ENCODE results near the gene IRAG1. TPM values are rescaled to one million over a fixed set of nuclear protein-coding genes. Genes with fewer than 3 reads are reported as not detected.

Gene IRAG1
- polyA plus RNA-seq, 1 donor from 2014 or later: 0.14 TPM

- Histone ChIP-seq H3K27me3 (ENCODE audit: insufficient read depth, low read depth, low read length) (no peaks in the 10 kb centered on the region), H3K36me3 (ENCODE audit: insufficient read depth, low read length) (no peaks in the 10 kb centered on the region), H3K9ac (ENCODE audit: low read length) (no peak overlapping the region), H3K79me2 (replicated peaks; ENCODE audit: insufficient read depth, low read length) (no peaks in the 10 kb centered on the region), H3K27ac (ENCODE audit: low read length) (no peak overlapping the region), H3F3A (ENCODE audit: insufficient read depth, low read length, poor library complexity, severe bottlenecking) (no peaks in the 10 kb centered on the region), H3K9me2 (ENCODE audit: insufficient read depth, low read length) (no peaks in the 10 kb centered on the region), H3K4me3 (ENCODE audit: low read length) (no peak overlapping the region), H4K20me1 (ENCODE audit: insufficient read depth) (no peaks in the 10 kb centered on the region), H2AFZ (ENCODE audit: low read depth, low read length) (no peak overlapping the region), H3K9me3 (ENCODE audit: low read length) (no peaks in the 10 kb centered on the region), H3K4me2 (ENCODE audit: low read length) (no peak overlapping the region)
- TF ChIP-seq, protein P1, sequence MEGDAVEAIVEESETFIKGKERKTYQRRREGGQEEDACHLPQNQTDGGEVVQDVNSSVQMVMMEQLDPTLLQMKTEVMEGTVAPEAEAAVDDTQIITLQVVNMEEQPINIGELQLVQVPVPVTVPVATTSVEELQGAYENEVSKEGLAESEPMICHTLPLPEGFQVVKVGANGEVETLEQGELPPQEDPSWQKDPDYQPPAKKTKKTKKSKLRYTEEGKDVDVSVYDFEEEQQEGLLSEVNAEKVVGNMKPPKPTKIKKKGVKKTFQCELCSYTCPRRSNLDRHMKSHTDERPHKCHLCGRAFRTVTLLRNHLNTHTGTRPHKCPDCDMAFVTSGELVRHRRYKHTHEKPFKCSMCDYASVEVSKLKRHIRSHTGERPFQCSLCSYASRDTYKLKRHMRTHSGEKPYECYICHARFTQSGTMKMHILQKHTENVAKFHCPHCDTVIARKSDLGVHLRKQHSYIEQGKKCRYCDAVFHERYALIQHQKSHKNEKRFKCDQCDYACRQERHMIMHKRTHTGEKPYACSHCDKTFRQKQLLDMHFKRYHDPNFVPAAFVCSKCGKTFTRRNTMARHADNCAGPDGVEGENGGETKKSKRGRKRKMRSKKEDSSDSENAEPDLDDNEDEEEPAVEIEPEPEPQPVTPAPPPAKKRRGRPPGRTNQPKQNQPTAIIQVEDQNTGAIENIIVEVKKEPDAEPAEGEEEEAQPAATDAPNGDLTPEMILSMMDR (IDR thresholded peaks at IDR 0.05; ENCODE audit: poor library complexity, severe bottlenecking): no peak
- no peak for TF ChIP-seq SMC3 (conservative IDR thresholded peaks at IDR 0.05; ENCODE audit: poor library complexity)
- no peak for TF ChIP-seq MXI1 (conservative IDR thresholded peaks at IDR 0.05; ENCODE audit: poor library complexity, severe bottlenecking)
- no peak for TF ChIP-seq TAF1 (IDR thresholded peaks at IDR 0.05; ENCODE audit: low read depth)
- TF ChIP-seq EP300 (conservative IDR thresholded peaks at IDR 0.05; ENCODE audit: poor library complexity, severe bottlenecking): no peak
- TF ChIP-seq REST (IDR thresholded peaks at IDR 0.05; ENCODE audit: borderline replicate concordance): no peak
- TF ChIP-seq EZH2 (IDR thresholded peaks at IDR 0.05; ENCODE audit: borderline replicate concordance, insufficient read depth, low read length, poor library complexity, severe bottlenecking): no peak
- TF ChIP-seq POLR2AphosphoS5 (IDR thresholded peaks at IDR 0.05): no peak
- no peak for TF ChIP-seq RAD21 (conservative IDR thresholded peaks at IDR 0.05)
These were observed 32.3 kb upstream of the IRAG1 start for GRCh38 chr11:10725907-10726253.

GRCh38 chr11:10725114-10725906 lies 31.8 kb upstream of the IRAG1 start:
- Histone ChIP-seq H3K9me3 (ENCODE audit: low read length) (no peaks in the 10 kb centered on the region), H3K36me3 (ENCODE audit: insufficient read depth, low read length) (no peaks in the 10 kb centered on the region), H3K27ac (ENCODE audit: low read length) (no peak overlapping the region), H4K20me1 (ENCODE audit: insufficient read depth) (no peaks in the 10 kb centered on the region), H3K27me3 (ENCODE audit: insufficient read depth, low read depth, low read length) (no peaks in the 10 kb centered on the region), H3K4me3 (ENCODE audit: low read length) (no peak overlapping the region), H3K9me2 (ENCODE audit: insufficient read depth, low read length) (no peaks in the 10 kb centered on the region), H3K9ac (ENCODE audit: low read length) (no peak overlapping the region), H3K79me2 (replicated peaks; ENCODE audit: insufficient read depth, low read length) (no peaks in the 10 kb centered on the region), H3F3A (ENCODE audit: insufficient read depth, low read length, poor library complexity, severe bottlenecking) (no peaks in the 10 kb centered on the region), H2AFZ (ENCODE audit: low read depth, low read length) (no peak overlapping the region), H3K4me2 (ENCODE audit: low read length) (no peak overlapping the region)
- no peak for TF ChIP-seq POLR2AphosphoS5 (IDR thresholded peaks at IDR 0.05)
- TF ChIP-seq SMC3 (conservative IDR thresholded peaks at IDR 0.05; ENCODE audit: poor library complexity): no peak
- no peak for TF ChIP-seq MXI1 (conservative IDR thresholded peaks at IDR 0.05; ENCODE audit: poor library complexity, severe bottlenecking)
- TF ChIP-seq EP300 (conservative IDR thresholded peaks at IDR 0.05; ENCODE audit: poor library complexity, severe bottlenecking): no peak
- TF ChIP-seq, protein P1 (IDR thresholded peaks at IDR 0.05; ENCODE audit: poor library complexity, severe bottlenecking): no peak
- TF ChIP-seq REST (IDR thresholded peaks at IDR 0.05; ENCODE audit: borderline replicate concordance): no peak
- no peak for TF ChIP-seq RAD21 (conservative IDR thresholded peaks at IDR 0.05)
- TF ChIP-seq EZH2 (IDR thresholded peaks at IDR 0.05; ENCODE audit: borderline replicate concordance, insufficient read depth, low read length, poor library complexity, severe bottlenecking): no peak
- TF ChIP-seq TAF1 (IDR thresholded peaks at IDR 0.05; ENCODE audit: low read depth): no peak

All from neural cell (in vitro differentiated cells).